Measurements from ENCODE around the gene SHISA9. TPM values are rescaled to one million over a fixed set of nuclear protein-coding genes. Genes with fewer than 3 reads are reported as not detected.

The SHISA9 gene
- total RNA-seq, 3 donors from 2014 or later: 0.87 to 7.3 (median 3.0) TPM

GRCh38 chr16:13014476-13014875 is 113.1 kb downstream of the SHISA9 start:
- ATAC-seq (no peak), DNase-seq (no peak)
- no peaks in the 10 kb centered on the region for H3K4me1 ChIP-seq (ENCODE audit: low read depth)
- H3K9me3 ChIP-seq: no peaks in the 10 kb centered on the region
- intact Hi-C loops (cut with DNase I, micrococcal nuclease): no loop called here
- TF ChIP-seq, protein P1, sequence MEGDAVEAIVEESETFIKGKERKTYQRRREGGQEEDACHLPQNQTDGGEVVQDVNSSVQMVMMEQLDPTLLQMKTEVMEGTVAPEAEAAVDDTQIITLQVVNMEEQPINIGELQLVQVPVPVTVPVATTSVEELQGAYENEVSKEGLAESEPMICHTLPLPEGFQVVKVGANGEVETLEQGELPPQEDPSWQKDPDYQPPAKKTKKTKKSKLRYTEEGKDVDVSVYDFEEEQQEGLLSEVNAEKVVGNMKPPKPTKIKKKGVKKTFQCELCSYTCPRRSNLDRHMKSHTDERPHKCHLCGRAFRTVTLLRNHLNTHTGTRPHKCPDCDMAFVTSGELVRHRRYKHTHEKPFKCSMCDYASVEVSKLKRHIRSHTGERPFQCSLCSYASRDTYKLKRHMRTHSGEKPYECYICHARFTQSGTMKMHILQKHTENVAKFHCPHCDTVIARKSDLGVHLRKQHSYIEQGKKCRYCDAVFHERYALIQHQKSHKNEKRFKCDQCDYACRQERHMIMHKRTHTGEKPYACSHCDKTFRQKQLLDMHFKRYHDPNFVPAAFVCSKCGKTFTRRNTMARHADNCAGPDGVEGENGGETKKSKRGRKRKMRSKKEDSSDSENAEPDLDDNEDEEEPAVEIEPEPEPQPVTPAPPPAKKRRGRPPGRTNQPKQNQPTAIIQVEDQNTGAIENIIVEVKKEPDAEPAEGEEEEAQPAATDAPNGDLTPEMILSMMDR (IDR thresholded peaks at IDR 0.05): no peak
- H3K36me3 ChIP-seq (ENCODE audit: low read depth): no peaks in the 10 kb centered on the region
- H3K4me3 ChIP-seq: no peak overlapping the region

DNA sequence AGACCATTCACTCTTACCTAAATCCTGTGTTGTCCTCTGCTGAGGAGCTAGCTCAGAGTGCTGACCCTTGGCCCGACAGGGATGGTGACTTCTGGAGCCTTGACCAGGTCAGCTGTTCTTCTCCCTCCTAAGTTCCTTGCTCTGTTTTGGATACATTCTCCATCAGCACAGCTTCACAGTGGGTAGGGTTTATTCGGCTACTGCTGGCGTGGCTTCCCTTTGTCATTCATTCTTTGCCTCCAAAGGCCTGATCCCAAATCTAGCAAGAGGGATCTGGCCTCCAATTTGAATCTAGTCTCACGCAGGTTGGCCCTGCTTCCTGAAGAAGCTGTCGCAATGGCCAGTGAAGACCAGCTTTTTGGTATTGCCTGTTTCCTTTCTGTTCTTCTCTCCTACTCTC is 116.6 kb downstream of the SHISA9 start:
- no peak for ATAC-seq
- Histone ChIP-seq H3K9me3 (peaks cover 3% of the 10 kb centered on the region), H3K36me3 (ENCODE audit: low read depth) (no peaks in the 10 kb centered on the region), H3K4me1 (ENCODE audit: low read depth) (no peaks in the 10 kb centered on the region), H3K4me3 (no peak overlapping the region)
- TF ChIP-seq, protein P1 (IDR thresholded peaks at IDR 0.05): no peak
- DNase-seq: no peak
- intact Hi-C loops (cut with DNase I, micrococcal nuclease): no loop called here

DNA sequence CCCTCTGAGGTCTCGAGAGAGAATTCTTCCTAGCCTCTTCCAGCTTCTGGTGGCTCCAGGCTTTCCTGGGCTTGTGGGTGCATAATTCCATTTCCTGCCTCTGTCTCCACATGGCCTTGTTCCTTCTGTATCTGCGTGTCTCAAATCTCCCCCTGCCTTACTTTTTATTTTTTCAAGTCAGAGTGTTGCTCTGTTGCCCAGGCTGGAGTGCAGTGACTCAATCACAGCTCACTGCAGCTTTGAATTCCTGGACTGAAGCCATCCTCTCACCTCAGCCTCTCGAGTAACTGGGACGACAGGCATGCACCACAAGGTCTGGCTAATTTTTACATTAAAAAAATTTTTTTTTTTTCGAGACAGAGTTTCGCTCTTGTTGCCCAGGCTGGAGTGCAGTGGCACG is 120.6 kb downstream of the SHISA9 start:
- ATAC-seq: no peak
- intact Hi-C loops (cut with DNase I, micrococcal nuclease): no loop called here

DNA sequence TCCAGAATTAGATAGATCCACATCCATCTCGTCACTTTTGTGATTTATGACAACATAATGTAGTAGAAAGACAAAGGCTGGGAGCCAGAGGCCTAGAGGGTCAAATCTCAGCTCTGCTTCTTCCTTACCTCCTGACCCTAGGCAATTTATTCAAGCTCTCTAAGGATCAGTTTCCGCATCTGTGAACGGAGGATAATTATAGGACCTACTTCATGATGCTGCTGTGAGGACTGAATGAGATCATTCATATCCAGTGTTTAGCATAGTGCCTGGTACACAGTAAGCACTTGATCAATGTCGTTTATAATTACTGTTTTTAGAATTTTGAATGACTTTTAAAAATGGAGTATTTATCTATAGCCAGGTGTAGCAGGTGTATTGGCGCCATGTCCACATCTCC is 128.4 kb downstream of the SHISA9 start:
- TF ChIP-seq, protein P1 (IDR thresholded peaks at IDR 0.05): no peak
- no peak for ATAC-seq

More for the DNA sequence above, 120.6 kb downstream of the SHISA9 start:
- no peaks in the 10 kb centered on the region for H3K4me1 ChIP-seq (ENCODE audit: low read depth)
- no peak for DNase-seq
- H3K9me3 ChIP-seq: peaks cover 13% of the 10 kb centered on the region
- no peak overlapping the region for H3K4me3 ChIP-seq
- TF ChIP-seq, protein P1 (IDR thresholded peaks at IDR 0.05): no peak
- H3K36me3 ChIP-seq (ENCODE audit: low read depth): no peaks in the 10 kb centered on the region

GRCh38 chr16:13030769-13031168 is 129.4 kb downstream of the SHISA9 start:
- no peaks in the 10 kb centered on the region for H3K4me1 ChIP-seq (ENCODE audit: low read depth)
- intact Hi-C loops (cut with DNase I, micrococcal nuclease): no loop called here
- H3K9me3 ChIP-seq: peaks cover 8% of the 10 kb centered on the region
- no peaks in the 10 kb centered on the region for H3K36me3 ChIP-seq (ENCODE audit: low read depth)
- ATAC-seq: no peak
- TF ChIP-seq, protein P1 (IDR thresholded peaks at IDR 0.05): no peak
- no peak overlapping the region for H3K4me3 ChIP-seq
- DNase-seq: no peak

More for the DNA sequence above, 128.4 kb downstream of the SHISA9 start:
- Histone ChIP-seq H3K4me1 (ENCODE audit: low read depth) (no peaks in the 10 kb centered on the region), H3K9me3 (peaks cover 10% of the 10 kb centered on the region), H3K4me3 (no peak overlapping the region), H3K36me3 (ENCODE audit: low read depth) (no peaks in the 10 kb centered on the region)
- DNase-seq: no peak
- intact Hi-C loops (cut with DNase I, micrococcal nuclease): no loop called here

DNA sequence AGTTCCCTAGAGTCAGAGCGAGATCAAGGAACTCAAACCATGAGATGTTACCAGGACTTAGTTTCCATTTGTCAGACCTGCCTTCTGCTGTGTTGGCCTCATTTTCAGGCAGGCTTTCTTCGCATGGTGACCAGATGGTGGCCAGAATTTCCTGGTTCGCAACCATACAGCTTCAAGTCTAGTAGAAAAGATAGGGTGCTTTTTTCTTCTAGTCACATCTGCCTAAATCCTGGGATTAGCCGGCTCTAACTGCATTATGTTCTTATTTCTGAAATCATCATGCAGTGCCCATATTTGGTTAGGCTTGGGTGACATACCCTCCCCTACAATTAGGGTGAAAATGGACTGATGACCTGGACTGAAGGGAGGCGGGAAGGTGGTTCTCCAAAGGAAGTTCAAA is 131.5 kb downstream of the SHISA9 start:
- intact Hi-C loops (cut with DNase I, micrococcal nuclease): no loop called here

More for the DNA sequence above, 131.5 kb downstream of the SHISA9 start:
- no peaks in the 10 kb centered on the region for H3K4me1 ChIP-seq (ENCODE audit: low read depth)
- DNase-seq (no peak), ATAC-seq (no peak)
- H3K4me3 ChIP-seq: no peak overlapping the region
- TF ChIP-seq, protein P1 (IDR thresholded peaks at IDR 0.05): no peak
- no peaks in the 10 kb centered on the region for H3K9me3 ChIP-seq
- no peaks in the 10 kb centered on the region for H3K36me3 ChIP-seq (ENCODE audit: low read depth)
